HG02840 (cell line): Measurements from ENCODE around the gene MGARP.

Experiments
- ATAC-seq: cut with Tn5 transposase; IDR thresholded peaks from one replicate; pipeline ENCODE4 v1.9.1; 2021; ENCODE audit warnings: mild to moderate bottlenecking, moderate library complexity, moderate number of reproducible peaks; ENCODE audit not compliant: unreplicated experiment, low FRiP score

MGARP gene

DNA sequence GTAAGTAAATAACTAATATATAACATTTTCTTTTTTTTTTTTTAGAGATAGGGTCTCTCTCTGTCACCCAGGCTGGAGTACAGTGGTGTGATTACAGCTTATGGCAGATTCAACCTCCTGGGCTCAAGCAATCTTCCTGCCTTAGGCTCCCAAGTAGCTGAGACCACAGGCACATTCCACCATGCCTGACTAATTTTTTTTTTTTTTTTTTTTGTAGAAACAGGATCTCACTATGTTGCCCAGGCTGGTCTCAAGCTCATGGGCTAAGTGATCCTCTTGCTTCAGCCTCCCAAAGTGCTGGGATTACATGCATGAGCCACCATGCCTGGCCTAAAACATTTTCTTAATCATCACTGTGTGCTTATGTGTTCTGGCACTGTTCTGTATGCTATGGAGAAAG, 32.8 kb downstream of the MGARP start:
- ATAC-seq, result no peak

DNA sequence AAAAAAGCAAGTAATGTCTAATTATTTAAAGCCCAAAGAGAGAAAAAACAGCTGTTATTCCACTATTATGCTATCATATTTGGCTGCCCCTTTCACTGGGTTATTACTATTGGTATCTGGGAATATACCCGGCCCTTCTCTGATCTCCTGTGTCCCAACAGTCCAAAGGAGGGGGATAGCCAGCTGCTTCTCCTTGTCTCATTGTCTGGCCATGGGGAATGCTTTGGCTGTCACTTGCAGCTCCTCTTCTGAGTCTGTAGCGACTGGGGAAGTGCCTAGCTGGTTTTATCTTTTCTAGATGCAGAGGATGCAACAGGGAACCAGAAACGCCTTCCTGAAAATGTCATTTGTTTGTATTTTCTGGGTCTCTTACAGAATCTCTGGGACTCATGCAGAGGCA, 33.9 kb downstream of the MGARP start:
- ATAC-seq, result no peak

DNA sequence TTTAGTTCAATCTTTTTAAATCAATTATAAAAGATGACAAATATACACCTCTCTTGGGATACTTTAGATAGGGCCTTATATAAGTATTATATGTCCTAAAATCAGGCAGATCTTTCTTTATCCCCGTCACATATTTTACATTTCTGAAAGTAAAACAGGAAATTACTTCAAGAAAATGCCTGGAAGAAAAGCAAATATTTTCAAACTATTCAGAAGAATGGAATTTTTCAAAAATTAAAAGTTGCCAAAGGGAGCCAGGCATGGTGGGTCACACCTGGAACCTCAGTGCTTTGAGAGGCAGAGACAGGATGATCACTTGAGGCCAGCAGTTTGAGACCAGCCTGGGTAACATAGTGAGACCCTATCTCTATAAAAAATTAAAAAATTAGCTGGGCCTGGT, 34.4 kb downstream of the MGARP start:
- ATAC-seq, result no peak

DNA sequence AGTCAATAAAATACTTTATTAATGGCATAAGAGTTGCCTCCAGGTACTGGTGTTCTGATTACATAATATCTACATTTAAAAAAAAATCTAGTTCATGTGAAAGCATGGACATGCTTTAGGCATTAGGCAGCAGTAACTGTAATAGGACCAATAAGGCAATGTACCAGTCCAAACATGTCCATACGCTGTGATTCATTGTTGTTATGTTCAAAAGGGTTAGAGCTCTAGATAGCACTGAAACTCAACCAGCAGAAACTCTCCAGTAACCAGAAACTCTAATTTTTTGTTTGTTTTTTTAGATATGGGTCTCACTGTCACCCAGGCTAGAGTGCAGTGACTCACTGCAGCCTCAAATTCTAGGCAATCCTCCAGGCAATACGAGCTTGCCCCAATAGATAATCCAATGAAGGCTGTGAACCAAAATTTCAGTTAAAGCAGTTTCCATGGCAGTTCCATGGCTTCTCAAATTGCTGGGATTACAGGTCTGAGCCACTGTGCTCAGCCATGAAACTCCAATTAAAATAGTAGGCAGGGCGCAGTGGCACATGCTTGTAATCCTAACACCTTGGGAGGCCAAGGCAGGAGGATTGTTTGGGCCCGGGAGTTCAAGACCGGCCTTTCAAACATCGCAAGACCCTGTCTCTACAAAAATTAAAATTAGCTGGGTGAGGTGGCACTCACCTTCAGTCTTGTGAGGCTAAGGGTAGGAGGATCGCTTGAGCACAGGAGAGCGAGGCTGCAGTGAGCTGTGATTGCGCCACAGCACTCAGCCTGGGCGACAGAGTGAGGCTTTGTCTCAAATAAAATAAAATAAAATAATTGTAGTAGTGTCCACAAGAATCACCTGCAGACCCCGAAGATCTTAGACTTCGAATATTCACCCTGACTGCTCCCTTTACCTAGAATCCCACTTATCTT, 36.3 kb downstream of the MGARP start:
- no peak for ATAC-seq

DNA sequence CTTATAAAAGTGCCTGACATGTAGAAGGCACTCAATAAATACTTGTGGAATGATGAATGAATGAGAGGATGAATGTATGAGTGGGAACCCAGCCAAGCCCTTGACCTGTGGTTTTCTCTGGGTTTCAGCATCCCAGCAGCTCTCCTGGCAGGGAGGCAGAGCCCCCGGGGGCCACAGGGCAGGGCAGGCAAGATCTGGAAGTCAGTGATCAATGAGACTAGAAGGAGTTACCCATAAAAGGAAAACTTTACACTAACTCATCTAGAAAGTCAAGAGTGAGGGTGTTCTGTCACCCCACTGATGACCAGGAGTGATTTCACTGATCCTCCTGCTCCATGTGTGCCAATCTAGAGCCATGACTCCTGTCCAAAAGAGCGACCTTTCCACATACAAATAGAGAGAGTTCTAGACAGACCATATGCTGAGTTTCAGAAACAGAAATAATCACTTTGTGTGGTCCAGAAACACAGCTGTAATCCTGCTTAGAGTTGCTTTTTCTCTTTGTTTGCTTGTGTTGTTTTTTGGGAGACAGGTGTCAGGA, 37.4 kb downstream of the MGARP start:
- no peak for ATAC-seq

DNA sequence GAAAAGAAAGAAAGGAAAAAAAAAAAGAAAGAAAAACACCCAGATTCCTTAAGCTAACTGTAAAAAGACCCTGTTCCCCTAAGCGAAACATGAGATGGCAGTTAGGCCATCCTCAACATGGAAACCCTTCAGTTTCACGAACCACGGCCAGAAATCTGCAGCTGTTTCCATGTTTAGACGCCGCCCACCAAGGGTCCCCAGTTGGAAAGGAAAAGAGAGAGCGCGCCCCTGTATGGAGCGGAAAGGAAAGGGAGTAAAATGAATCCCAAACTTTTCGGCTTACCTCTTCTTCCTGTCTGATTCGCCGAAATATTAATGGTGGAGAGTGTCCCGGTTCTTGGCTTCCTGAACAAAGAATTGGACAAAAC, 38.3 kb downstream of the MGARP start:
- no peak for ATAC-seq

DNA sequence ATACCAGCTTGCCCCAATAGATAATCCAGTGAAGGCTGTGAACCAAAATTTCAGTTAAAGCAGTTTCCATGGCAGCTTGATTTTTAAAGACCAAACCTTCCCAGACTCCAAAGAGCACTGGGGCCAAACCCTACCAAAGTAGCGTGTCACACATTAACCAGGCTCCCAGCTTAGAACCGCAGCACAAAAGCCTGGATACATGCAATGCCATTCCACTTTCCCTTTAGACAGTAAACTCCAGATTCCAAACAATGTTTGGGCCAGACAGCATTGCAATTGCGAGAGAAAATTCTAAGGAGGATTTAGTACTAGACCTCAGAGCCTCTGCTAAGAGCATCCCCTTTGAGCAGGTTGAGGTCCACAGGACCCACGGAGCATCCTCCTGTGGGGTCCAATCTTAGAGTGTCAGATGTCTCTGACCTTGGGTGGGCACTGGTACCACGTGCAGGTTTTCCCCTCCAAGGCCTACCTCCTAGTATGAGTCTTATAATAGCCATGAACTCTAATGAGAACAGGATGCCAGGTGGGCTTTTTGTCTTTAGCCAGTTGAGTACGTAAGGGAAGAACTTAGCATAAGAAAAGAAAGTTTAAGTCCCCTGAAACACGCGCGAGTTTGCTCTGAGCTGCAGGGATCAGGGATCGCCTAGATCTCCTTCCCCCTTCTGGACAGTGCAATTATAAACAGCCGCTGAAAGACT, 38.8 kb downstream of the MGARP start:
- no peak for ATAC-seq

DNA sequence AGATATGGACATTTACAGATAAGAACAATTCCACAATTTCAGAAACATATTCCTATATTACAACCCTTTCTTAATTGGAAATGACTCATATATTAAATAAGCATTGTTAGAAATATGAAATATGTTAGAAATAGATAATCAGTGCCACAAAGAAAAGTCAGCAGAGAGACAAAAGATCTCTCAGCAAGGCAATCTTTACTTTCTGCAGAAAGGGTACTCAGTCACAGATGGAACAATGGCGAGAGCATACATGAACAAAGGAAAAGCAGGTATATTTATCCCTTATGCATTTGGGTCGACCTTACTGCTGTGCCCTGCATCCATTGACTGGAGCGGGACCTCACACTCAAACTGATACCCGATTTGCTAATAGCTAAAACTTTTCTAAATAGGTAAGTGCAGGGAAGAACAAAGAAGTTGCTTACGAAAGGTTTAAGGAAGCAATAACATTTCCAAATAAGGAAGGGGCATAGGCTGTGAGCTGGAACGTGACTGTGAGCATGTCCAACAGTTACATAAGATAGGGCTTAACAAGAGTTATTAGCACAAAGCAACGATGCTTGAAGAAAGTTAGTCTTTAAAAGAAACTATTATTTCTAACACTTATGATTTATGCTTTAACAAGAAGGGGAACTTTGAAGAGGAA, 40.8 kb downstream of the MGARP start:
- ATAC-seq, result no peak

DNA sequence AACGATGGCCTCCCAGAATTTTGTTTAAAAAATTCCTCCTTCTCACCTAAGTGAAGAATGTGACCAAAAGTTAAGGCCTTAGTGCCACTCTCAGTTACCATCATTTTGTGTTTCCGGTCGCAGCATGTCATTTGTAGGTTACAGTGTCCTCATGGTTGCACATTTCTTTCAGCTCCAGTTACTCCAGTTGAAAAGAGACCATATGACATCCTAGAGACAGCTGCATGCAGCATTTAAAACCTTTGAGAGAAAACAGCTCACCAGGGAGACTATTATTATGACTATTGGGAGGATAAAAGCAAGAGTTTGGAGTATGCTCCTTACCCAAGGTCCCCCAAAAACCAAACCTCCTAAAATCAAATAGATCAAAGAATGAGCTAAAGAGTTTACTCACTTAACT, 45.8 kb downstream of the MGARP start:
- no peak for ATAC-seq

DNA sequence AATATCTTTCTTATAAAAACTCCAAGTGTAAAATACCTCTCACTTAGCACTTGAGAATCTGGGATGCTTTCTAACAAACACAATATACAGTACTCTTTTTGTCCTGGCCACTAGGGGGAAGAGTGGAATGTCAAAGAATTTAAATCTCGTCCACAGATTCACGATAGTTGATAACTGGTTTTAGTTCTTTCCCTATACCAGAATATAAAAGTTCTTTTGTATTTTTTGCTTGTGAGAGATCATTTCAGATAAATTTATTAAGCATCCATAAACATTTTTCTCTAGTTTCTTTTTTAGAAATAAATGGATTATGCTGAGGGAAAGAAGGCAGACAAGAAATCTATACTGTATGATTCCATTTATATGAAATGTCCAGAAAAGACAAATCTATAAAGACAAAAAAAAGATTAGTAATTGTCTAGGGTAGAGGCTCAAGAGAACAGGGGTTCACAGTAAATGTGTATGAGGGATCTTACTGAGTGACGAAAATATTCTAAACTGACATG, 50.4 kb downstream of the MGARP start:
- ATAC-seq, result no peak

DNA sequence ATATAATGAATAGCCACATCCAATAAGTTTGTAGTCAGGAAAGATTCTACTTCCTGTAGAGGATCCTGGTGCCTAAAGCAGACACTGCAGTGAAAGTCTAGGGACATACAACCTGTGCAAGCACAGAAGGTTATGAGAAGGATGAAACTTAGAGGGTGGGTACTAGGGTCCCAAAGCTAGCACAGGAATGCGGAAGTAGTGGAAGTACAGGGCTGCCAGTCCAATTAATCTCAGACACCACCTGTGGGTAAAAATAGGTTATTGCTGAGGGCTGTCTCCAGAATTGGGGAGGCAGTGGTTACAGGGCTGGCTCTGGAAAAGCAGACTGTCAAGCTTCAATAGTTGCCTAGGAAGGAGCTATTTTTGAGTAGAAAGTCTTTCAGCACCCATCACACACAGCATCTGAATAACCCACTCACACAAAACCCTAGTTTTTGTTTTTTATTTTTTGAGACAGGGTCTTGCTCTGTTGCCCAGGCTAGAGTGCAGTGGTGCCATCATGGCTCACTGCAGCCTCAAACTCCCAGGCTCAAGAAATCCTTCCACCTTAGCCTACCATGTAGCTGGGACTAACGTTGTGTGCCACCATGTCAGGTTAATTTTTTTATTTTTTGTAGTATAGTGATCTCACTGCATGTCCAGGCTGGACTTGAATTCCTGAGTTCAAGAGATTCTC, 52.2 kb downstream of the MGARP start:
- no peak for ATAC-seq

DNA sequence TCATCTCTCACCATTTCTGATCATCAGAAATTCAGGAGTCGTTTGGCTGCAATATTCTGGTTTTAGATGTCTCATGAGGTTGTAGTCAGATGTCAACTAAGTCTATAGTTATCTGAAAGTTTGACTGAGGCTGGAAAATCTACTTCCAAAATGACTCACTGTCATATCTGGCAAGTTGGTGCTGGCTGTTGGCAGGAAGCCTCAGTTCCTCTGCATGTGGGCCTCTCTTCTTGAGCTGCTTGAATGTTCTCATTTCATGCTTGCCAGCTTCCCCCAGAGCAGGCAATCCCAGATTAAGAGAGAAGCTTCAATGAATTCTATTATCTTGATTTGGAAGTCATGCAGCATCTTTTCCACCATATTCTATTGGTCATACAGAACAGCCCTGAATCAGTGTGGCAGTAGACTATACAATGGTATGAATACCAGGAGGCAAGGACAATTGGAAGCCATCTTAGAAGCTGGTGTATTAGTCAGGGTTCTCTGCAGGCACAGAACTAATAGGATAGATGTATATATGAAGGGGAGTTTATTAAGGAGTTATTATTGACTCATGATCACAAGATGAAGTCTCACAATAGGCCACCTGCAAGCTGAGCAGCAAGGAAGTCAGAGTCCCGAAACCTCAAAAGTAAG, 56.2 kb downstream of the MGARP start:
- ATAC-seq, result no peak

DNA sequence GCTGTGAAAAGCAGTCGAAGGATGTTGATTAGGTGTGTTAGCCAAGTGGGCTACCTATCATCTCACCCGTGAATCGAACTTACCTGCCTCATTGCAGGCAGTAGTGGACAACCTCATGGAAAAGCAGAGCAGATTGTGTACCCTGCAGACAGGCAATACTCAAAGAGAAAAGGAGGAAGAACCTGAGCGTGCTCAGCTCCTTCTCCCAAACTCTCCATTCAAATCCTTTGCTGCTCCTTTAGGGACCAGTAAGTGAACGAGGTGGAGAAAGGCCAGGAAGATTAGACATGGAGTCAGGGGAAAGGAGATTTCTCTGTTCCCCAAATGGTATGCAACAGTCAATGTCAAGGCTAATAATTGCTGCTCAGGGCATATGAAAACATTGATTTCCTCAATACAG, 57.8 kb downstream of the MGARP start:
- no peak for ATAC-seq

DNA sequence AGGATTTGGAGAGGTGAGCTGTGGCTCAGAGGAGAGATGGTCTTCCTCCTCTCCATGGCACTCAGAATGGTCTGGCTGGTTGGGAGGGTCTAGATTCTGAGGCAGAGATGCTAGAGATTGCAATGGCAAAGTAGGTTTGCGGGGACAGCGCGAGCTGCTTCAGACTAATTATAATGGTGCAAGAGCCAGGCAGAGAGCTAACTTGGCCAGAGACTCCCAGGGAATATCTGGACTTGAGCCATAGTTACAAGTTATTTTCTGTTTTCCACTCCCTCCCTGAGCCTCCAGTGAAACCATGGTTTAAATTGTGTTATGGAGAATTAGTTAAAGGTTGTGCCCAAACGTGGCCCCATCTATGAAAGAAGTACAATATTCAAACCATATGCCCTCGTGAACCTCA, 58.3 kb downstream of the MGARP start:
- no peak for ATAC-seq

DNA sequence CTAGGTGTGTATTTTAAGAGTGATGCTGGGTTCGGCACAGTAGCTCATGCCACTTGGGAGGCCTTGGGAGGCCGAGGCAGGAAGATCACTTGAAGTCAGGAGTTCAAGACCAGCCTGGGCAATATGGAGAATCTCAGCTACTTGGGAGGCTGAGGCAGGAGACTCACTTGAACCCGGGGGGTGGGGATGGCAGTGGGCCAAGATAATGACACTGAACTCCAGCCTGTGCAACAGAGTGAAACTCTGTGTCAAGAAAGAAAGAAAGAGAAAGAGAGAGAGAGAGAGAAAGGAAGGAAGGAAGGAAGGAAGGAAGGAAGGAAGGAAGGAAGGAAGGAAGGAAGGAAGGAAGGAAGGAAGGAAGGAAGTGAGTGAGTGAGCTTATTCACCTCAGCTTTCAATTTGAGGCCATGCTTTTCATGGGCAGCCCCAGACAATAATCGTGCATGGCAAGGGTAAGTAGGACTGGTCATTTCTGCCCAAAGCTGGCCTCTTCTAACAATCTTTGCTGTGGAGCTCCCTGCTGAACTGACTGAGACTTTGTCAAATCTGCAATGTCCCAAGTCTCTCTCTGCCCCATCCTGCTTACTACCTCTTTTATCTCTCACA, 60.5 kb downstream of the MGARP start:
- ATAC-seq, result no peak
